ENCODE data around the gene PLCH2.

PLCH2 gene, protein sequence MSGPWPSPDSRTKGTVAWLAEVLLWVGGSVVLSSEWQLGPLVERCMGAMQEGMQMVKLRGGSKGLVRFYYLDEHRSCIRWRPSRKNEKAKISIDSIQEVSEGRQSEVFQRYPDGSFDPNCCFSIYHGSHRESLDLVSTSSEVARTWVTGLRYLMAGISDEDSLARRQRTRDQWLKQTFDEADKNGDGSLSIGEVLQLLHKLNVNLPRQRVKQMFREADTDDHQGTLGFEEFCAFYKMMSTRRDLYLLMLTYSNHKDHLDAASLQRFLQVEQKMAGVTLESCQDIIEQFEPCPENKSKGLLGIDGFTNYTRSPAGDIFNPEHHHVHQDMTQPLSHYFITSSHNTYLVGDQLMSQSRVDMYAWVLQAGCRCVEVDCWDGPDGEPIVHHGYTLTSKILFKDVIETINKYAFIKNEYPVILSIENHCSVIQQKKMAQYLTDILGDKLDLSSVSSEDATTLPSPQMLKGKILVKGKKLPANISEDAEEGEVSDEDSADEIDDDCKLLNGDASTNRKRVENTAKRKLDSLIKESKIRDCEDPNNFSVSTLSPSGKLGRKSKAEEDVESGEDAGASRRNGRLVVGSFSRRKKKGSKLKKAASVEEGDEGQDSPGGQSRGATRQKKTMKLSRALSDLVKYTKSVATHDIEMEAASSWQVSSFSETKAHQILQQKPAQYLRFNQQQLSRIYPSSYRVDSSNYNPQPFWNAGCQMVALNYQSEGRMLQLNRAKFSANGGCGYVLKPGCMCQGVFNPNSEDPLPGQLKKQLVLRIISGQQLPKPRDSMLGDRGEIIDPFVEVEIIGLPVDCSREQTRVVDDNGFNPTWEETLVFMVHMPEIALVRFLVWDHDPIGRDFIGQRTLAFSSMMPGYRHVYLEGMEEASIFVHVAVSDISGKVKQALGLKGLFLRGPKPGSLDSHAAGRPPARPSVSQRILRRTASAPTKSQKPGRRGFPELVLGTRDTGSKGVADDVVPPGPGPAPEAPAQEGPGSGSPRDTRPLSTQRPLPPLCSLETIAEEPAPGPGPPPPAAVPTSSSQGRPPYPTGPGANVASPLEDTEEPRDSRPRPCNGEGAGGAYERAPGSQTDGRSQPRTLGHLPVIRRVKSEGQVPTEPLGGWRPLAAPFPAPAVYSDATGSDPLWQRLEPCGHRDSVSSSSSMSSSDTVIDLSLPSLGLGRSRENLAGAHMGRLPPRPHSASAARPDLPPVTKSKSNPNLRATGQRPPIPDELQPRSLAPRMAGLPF (N-terminal part only)

DNA sequence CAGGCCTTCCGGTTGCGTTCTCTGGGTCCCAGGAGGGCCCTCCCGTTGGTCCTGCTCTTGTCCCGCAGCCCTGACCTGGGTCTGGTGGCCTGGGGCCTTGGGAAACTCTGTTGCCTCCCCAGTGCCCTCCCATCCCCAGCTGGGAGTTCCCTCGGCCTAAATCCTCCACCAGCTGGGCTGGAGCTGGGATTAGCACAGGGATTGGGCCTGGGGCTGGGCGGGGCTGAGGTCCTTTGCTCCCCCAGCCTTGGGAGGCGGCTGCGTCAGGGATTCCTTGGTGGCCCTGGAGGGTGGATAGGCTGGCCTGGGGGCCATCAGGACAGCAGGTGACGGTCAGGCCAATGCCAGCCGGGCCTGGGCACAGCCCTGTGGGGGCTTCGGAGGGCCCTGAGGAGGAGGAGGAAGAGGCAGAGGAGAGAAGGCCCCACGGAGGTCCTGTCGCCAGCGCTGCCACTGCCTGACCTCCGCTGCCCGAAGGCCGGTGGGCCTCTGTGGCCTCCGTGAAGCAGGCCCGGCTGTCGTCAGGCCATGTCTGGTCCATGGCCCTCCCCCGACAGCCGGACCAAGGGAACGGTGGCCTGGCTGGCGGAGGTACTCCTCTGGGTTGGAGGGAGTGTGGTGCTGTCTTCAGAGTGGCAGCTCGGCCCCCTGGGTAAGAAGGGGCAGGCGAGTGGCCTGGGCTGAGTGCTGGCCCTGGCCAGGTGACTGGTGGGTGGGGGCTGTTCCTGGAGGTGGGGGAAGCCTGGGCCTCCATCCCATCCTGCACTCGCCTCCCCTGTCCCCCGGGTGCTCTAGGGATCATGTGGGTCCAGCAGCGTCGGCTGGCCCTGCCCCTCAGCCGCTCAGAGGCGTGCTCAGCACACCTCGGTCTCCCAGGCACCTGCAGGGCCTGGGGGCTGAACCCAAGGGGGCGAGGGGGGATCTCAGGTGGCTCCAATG, at the start of gene PLCH2:
TSS of gene PLCH2 (plus strand) at position 229 of the 939 bp plus-strand sequence. CDS start at position 529, 300 bp downstream.
- Histone ChIP-seq H3K36me3 (no peaks in the 10 kb centered on the region), H4K20me1 (peaks cover 7% of the 10 kb centered on the region; the same call in 1 of the 2 replicates), H3K27me3 (no peaks in the 10 kb centered on the region), H3K9ac (no peak within 1 kb of the TSS), H3K27ac (peak within 1 kb of the TSS; percentile 27; the same call in 1 of the 2 replicates), H3K4me3 (no peak within 1 kb of the TSS), H3K4me2 (peak within 1 kb of the TSS; percentile 98), H3K4me1 (peaks cover 100% of the 10 kb centered on the region), H3K9me3 (no peaks in the 10 kb centered on the region)
- TF ChIP-seq Cebpa-rat (IDR thresholded peaks at IDR 0.05) = no peak

DNA sequence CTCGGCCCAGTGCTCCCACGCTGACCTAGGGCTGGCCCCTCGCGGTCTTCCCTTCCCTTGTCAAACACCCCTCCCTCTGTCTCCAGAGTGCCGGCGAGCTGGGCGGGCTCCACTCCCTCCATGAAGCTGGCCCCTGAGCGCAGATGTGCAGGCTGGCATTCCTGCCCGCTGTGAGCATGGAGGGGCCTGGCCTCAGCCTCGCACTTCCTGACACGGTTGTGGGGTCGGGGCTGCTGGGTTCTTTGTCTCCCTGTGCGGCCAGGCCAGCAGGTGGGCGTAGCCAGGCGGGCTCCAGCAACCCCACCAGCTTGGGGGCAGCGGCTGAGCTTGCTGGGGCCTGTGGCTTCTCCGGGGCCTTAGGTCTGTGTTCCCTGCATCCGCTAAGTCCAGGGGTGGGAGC, 49.5 kb upstream of the PLCH2 start:
- no peaks in the 10 kb centered on the region for H3K27me3 ChIP-seq
- H3K4me2 ChIP-seq = 0 out of 2 replicates have a peak overlapping the region, but pooled peaks have one; percentile 7
- peaks cover 11% of the 10 kb centered on the region for H3K9me3 ChIP-seq
- H3K36me3 ChIP-seq = no peaks in the 10 kb centered on the region
- no peak overlapping the region for H3K4me3 ChIP-seq
- H3K9ac ChIP-seq = no peak overlapping the region
- no peak for TF ChIP-seq Cebpa-rat (IDR thresholded peaks at IDR 0.05)
- H3K27ac ChIP-seq = no peak overlapping the region
- H4K20me1 ChIP-seq = no peaks in the 10 kb centered on the region
- H3K4me1 ChIP-seq = peaks cover 53% of the 10 kb centered on the region

DNA sequence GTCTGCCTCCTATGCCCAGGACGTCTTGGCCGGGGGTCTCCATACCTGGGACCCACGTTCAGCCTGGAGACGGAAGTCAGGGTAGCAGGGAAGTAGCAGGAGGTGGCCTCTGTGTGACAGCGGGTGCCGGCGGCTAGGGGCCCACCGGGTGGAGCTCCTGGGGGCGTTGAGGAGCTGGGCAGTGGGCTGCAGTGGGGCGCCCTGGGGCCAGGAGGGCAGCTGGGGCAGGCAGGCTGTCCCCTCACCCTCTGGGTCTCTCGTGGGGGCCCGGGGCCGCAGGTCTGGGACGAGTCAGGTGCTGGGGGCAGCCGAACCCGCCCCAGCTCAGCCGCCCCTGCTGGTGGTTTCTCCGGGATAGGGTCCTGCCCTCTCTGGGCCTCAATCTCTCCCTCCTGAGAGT, 49.0 kb upstream of the PLCH2 start:
- Histone ChIP-seq H3K36me3 (no peaks in the 10 kb centered on the region), H3K27me3 (no peaks in the 10 kb centered on the region), H3K4me1 (peaks cover 58% of the 10 kb centered on the region), H3K9ac (no peak overlapping the region), H3K4me3 (no peak overlapping the region), H3K4me2 (no peak overlapping the region), H4K20me1 (no peaks in the 10 kb centered on the region), H3K27ac (no peak overlapping the region), H3K9me3 (peaks cover 11% of the 10 kb centered on the region)
- no peak for TF ChIP-seq Cebpa-rat (IDR thresholded peaks at IDR 0.05)

DNA sequence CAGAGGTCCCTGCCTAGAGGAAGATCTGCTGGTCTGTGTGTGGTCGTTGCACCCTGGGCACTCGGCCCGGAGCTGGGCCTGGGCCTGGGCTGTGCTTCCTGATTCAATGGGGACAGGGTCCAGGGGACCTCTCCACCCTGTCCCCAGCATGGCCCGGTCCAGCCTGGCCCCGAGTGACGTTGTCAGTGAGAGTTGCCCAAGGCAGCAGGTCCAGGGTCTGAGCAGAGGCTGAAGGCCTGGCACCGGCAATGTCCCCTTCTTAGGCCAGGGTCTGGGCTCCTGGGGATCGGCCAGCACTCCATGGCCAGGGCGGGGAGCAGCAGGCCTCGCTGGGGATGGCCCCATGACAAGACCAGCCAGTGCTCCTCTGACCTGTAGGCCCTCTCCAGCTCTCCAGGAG, 48.1 kb upstream of the PLCH2 start:
- Histone ChIP-seq H3K4me1 (peaks cover 67% of the 10 kb centered on the region), H3K9me3 (peaks cover 5% of the 10 kb centered on the region), H3K9ac (no peak overlapping the region), H3K36me3 (no peaks in the 10 kb centered on the region), H3K4me2 (0 out of 2 replicates have a peak overlapping the region, but pooled peaks have one; percentile 9), H4K20me1 (no peaks in the 10 kb centered on the region), H3K27ac (0 out of 2 replicates have a peak overlapping the region, but pooled peaks have one; percentile 13), H3K27me3 (peaks cover 3% of the 10 kb centered on the region; the same call in 1 of the 2 replicates), H3K4me3 (no peak overlapping the region)
- no peak for TF ChIP-seq Cebpa-rat (IDR thresholded peaks at IDR 0.05)

DNA sequence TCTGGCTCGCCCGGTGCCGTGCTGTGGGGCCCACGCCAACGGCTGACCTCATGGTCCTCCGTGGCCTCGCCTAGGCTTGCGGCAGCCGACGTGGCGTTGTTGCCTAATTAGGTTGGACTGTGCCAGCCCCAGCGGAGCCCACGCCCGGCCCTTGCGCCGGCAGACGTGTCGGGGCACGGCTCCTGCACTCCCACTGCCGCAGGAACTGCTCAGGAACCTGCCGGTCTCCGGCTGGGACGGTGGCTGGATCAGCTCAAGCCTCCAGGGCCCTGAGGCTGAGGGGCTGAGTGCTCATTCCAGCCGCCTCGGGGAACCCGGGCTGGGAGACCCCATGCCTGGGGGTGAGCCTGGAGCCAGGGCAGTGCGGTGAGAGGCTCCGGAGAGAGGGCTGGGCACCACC, 47.6 kb upstream of the PLCH2 start:
- Histone ChIP-seq H3K4me3 (no peak overlapping the region), H3K9ac (no peak overlapping the region), H3K9me3 (no peaks in the 10 kb centered on the region), H4K20me1 (no peaks in the 10 kb centered on the region), H3K27me3 (peaks cover 8% of the 10 kb centered on the region), H3K4me2 (peak overlapping the region; percentile 84), H3K4me1 (peaks cover 72% of the 10 kb centered on the region), H3K27ac (peak overlapping the region; percentile 67; the same call in 1 of the 2 replicates), H3K36me3 (no peaks in the 10 kb centered on the region)
- no peak for TF ChIP-seq Cebpa-rat (IDR thresholded peaks at IDR 0.05)

DNA sequence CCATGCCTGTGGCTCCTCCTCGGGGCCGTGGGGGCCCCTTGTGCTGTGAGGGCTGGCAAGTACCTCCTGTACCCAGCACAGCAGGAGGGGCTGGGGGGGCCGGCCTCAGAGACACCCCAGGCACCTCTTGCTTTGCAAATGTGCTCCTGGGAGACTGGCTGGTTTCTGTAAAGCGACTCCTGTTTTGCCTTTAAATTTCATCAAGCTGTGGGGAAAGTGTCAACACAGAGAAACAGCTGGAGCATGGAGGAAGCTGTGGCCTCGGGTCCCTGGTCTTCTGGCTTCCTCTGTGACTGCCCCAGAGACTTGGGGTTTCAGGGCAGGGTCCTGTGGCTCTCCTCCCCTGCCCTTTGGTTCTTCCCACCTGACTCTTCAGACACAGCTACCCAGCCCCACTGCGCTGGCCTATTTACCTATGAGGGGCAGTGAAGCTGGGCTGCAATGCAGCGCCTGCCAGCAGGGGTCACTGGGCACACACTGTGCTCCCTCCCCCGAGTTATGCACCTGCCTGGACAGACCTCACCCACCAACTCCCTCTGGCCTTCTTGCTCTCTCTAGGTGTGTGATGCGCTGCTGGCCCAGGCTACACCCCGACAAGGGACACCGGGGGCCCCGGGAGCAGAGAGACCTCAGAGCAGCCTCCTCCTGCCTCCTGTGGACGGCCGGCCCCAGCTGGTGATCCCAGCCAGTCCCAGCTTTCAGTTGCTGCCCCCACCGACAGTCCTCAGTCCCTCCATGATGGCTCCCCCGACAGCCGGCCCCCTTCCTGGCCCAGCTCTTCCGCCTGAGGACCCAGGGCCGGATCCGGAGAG, 46.1 kb upstream of the PLCH2 start:
- H3K4me2 ChIP-seq = peak overlapping the region; percentile 84
- H4K20me1 ChIP-seq = no peaks in the 10 kb centered on the region
- peak overlapping the region; percentile 30; the same call in 1 of the 2 replicates for H3K9ac ChIP-seq
- no peak for TF ChIP-seq Cebpa-rat (IDR thresholded peaks at IDR 0.05)
- H3K27ac ChIP-seq = peak overlapping the region; percentile 67
- 0 out of 2 replicates have a peak overlapping the region, but pooled peaks have one; percentile 4 for H3K4me3 ChIP-seq
- peaks cover 18% of the 10 kb centered on the region for H3K27me3 ChIP-seq
- H3K4me1 ChIP-seq = peaks cover 81% of the 10 kb centered on the region
- H3K9me3 ChIP-seq = no peaks in the 10 kb centered on the region
- H3K36me3 ChIP-seq = no peaks in the 10 kb centered on the region

DNA sequence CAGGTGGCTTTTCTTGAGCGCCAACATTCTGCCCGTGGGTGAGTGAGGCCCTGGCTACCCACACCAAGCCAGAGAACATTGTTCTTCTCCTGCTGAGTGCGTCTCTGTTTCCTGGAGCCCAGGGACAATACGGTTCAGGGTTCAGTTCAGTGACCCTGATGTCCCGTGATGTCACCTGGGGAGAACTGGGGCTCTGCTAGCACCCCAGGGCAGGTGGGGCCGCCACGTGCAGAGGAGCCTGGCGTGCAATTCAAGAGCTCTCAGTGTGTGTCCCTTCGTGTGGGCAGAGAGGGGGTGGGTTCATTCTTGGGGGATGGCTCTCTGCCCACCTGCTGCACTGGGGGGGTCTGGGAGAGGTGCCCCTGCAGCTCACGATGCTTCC, 45.5 kb upstream of the PLCH2 start:
- Histone ChIP-seq H3K4me2 (peak overlapping the region; percentile 84), H3K9me3 (no peaks in the 10 kb centered on the region), H4K20me1 (no peaks in the 10 kb centered on the region), H3K4me1 (peaks cover 87% of the 10 kb centered on the region), H3K4me3 (no peak overlapping the region), H3K27ac (no peak overlapping the region; the same call in 1 of the 2 replicates), H3K27me3 (peaks cover 18% of the 10 kb centered on the region), H3K36me3 (no peaks in the 10 kb centered on the region), H3K9ac (no peak overlapping the region)
- TF ChIP-seq Cebpa-rat (IDR thresholded peaks at IDR 0.05) = no peak

DNA sequence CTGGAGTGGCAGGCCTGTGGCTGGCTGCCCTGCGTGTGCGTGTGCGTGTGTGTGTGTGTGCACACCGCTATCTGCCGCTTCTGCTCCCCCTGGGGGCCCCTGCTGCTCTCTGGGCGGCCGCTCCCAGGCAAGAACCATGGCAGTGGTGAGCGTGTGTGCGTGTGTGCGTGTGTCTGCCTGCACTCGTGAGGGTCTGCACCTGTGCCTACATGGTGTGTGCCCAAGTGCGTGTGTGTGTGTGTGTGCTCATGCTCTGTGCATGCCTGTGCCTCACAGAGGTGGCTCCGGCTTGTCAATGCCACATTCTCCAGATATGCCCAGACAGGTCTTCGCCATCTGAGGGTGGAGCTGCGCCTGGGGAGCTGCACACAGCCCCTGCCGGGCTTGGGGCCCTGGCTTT, 45.0 kb upstream of the PLCH2 start:
- Histone ChIP-seq H3K4me1 (peaks cover 89% of the 10 kb centered on the region), H3K9me3 (no peaks in the 10 kb centered on the region), H4K20me1 (no peaks in the 10 kb centered on the region), H3K4me3 (no peak overlapping the region), H3K36me3 (no peaks in the 10 kb centered on the region), H3K27me3 (peaks cover 18% of the 10 kb centered on the region), H3K27ac (no peak overlapping the region), H3K9ac (no peak overlapping the region), H3K4me2 (peak overlapping the region; percentile 84)
- TF ChIP-seq Cebpa-rat (IDR thresholded peaks at IDR 0.05) = no peak
